Measurements from ENCODE around the gene TFIP11.

TFIP11 gene

GRCh38 chr22:26479043-26479791 is 33.1 kb downstream of the TFIP11 start:
- DNase-seq (ENCODE audit: low read depth), result no peak

GRCh38 chr22:26477341-26477731 is 34.9 kb downstream of the TFIP11 start:
- DNase-seq (ENCODE audit: low read depth), result no peak

DNA sequence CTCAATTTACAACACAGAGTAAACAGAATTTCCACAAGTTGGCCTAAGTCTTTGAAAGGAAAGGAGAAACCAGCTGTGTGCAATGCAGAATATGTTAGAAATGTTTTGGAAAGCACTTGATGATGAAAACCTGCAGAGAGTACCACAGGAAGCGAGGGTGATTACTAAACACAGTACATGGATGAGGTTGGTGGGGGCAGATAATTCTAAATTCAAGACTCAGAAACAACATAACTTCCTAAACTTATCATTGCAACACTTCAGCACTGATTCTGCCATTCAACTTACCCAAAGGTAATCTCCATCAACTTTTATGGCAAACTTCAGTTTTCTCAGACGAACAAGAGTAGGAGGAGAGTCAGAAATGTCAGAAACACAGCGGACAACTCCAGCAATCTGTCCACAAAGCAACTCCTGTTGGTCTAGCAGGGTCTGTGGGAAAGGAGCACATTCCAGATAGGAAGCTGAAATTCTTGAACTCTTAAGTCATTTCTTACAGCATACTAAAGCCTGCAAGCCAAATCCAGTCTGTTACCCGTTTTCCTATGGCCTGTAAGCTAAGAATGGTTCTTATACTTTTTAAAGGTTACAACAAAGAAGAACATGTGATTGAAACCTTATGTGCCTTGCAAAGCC is 35.5 kb downstream of the TFIP11 start:
- peak; percentile 77 for DNase-seq (ENCODE audit: low read depth)

GRCh38 chr22:26474682-26475081 is 37.6 kb downstream of the TFIP11 start:
- DNase-seq (ENCODE audit: low read depth), result no peak

DNA sequence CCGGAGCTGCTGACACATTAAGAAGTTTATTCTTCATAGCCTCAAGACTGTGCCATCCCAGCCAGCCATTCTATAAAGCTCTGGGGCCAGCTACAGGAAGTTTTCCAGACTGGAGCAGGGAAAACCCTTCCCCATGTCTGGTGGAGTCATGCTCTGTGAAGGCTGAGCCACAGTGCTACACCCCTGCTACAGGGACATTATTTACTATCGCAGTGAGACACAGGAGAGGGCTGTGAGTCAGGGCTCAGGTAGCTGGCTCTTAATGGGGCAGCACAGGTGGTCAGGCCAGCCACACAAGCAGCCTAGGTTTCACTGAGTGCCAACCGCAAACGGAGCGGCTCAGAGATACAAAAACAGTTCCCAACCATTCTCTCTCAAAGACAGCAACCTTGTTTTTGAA is 40.8 kb downstream of the TFIP11 start:
- peak; percentile 86 for DNase-seq (ENCODE audit: low read depth)

DNA sequence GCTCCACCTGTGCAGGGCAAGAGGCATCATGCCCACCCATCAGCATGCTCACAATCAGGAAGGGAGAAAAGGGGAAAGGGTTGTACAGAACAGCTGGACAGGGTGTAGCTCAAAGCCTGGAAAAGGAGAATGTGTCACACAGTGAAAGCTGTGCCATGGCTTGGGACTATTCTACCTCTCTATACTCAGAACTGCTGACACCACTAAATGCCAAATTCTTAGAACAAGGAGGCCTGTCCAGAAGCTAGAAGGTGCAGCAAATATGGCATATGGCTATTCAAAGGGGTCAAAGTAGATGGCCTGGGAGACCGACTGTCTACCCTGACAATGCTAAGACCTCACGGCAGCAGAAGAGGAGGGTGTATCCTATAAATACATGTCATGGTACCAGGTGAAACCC is 41.5 kb downstream of the TFIP11 start:
- DNase-seq (ENCODE audit: low read depth), result no peak

GRCh38 chr22:26466196-26466595 is 46.1 kb downstream of the TFIP11 start:
- DNase-seq (ENCODE audit: low read depth), result no peak

GRCh38 chr22:26464312-26464711 is 48.0 kb downstream of the TFIP11 start:
- DNase-seq (ENCODE audit: low read depth), result no peak

DNA sequence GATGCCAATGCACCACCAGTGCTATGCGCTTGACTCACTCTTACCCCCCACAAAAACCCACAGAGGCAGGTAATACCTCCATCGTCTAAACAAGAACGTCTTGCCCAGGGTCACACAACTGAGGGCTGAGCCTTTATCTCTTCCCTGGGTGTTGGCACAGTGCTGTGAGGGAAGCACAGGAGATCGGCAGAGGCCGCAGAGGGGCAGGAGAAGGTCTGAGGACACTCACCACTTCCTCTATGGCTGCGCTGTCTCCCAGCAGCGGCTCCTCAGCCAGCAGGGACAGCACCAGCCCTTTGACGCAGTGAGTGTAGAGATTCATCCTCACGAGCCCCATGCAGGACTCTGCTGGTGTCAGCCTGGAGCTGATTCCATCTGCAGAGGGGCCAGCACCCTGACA is 48.6 kb downstream of the TFIP11 start:
- no peak for DNase-seq (ENCODE audit: low read depth)

- DNase-seq (ENCODE audit: low read depth), result no peak
These were observed 49.1 kb downstream of the TFIP11 start for GRCh38 chr22:26463101-26463661.

DNA sequence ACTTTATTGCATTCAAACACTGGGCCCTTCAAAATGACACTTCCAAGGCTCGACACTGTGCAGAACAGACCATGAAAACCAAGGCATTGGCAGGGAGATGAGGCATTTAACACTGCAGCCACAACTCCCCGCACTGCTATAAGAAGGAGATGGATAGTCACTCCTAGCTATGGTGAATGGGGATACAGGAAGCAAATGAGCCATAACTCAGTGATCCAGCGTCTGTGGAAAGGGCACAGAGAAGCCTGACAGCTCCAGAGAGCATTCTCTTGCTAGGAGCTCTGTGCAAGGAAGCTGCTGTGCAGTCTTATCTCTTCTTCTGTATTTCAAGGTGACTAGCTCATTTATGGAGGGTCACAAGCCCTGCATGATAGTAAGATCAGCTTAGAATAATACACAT is 49.6 kb downstream of the TFIP11 start:
- DNase-seq (ENCODE audit: low read depth), result no peak

DNA sequence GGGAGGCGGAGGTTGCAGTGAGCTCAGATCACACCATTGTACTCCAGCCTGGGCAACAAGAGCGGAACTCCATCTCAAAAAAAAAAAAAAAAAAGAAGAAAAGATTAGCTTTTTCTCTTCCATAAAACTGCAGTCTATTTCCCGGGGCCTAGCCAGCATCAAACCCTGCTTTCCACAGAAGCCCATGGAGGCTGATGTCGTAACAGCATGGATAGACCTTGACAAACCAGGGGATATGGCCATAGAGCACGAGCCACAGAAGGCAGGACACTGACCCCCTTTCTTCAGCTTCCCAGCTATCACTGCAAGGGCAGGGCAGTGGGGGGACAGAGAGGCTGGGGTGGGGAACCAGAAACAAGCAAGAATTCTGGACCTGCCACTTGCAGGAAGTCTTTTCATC is 50.2 kb downstream of the TFIP11 start:
- DNase-seq (ENCODE audit: low read depth), result no peak

GRCh38 chr22:26461188-26461810 is 51.0 kb downstream of the TFIP11 start:
- no peak for DNase-seq (ENCODE audit: low read depth)

DNA sequence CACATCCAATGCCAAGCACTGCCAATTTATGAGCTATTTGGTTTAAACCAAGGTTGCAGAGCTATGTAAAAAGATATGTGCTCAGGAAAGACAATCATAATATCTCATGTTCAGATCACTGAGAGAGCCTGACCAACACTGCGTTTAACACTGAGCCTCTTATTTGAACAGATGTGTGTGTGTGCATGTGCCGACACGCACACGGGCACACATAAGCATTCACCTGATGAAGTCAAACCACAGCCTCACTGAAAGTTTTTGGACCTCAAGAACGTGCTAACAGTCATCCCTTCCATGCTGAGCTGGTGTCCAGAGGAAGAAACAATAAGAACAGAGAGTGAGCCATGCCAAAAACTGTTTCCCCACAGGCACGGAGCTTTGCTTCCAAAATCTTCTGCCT is 52.1 kb downstream of the TFIP11 start:
- DNase-seq (ENCODE audit: low read depth), result no peak

- DNase-seq (ENCODE audit: low read depth), result no peak
These were observed 54.5 kb downstream of the TFIP11 start for GRCh38 chr22:26457661-26458272.

- DNase-seq (ENCODE audit: low read depth), result no peak
These were observed 58.3 kb downstream of the TFIP11 start for GRCh38 chr22:26453812-26454500.

DNA sequence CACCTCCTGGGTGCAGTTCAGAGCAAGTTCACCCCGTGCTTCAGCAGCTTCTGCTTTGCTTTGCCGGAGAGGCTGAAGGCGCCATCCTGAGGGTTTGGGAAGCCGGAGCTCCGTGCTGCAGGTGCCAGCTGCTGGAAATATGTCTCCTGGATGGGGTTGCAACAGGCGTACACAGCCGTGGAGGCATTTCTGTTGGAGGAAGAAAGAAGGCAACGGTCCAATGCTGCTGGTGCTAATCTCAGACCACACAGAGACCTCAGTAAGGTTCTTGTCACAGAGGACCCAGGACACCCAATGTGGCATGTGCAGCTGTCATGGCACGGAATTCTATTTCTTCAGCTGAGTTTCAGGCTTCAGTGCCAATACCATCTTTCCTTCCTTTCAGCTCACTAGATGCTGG is 59.1 kb downstream of the TFIP11 start:
- DNase-seq (ENCODE audit: low read depth), result no peak

- no peak for DNase-seq (ENCODE audit: low read depth)
These were observed 59.8 kb downstream of the TFIP11 start for GRCh38 chr22:26452236-26453016.

- DNase-seq (ENCODE audit: low read depth), result no peak
These were observed 61.7 kb downstream of the TFIP11 start for GRCh38 chr22:26450453-26451185.

GRCh38 chr22:26448941-26449340 is 63.3 kb downstream of the TFIP11 start:
- DNase-seq (ENCODE audit: low read depth), result no peak

GRCh38 chr22:26448334-26448733 is 63.9 kb downstream of the TFIP11 start:
- no peak for DNase-seq (ENCODE audit: low read depth)
